OCI-LY1 (cell line): Measurements from ENCODE around the gene TEN1.
A peak's percentile ranks its signal among the peaks of the same experiment; 100 is the strongest.

Experiments
- H2AFZ ChIP-seq: fragments of 200-600 bp; sonication (generic), shearing (Covaris generic); 2 replicates; pipeline ENCODE4 v1.6.0; 2014; ENCODE audit warnings: antibody characterized with exemption, mild to moderate bottlenecking, low read length
- H3F3A ChIP-seq: fragments of 200-600 bp; sonication (generic), shearing (Covaris generic); 2 replicates; pipeline ENCODE4 v1.6.0; 2014; ENCODE audit warnings: mild to moderate bottlenecking, antibody characterized with exemption, low read length, moderate library complexity; ENCODE audit not compliant: insufficient read depth
- H3K27ac ChIP-seq: fragments of 200-600 bp; sonication (generic); 2 replicates; pipeline ENCODE4 v1.5.1; 2014; ENCODE audit warnings: low read length, mixed run types, mild to moderate bottlenecking, low read depth; ENCODE audit not compliant: poor library complexity, severe bottlenecking
- H3K27me3 ChIP-seq: fragments of 200-600 bp; sonication (generic); 2 replicates; pipeline ENCODE4 v1.6.0; 2014; ENCODE audit warnings: antibody characterized with exemption, mild to moderate bottlenecking, low read length, moderate library complexity; ENCODE audit not compliant: insufficient read depth
- H3K36me3 ChIP-seq: fragments of 200-600 bp; sonication (generic); 2 replicates; pipeline ENCODE4 v1.6.1; 2014; ENCODE audit warnings: mild to moderate bottlenecking, antibody characterized with exemption, low read length, moderate library complexity, mixed read lengths; ENCODE audit not compliant: insufficient read depth
- H3K4me1 ChIP-seq: fragments of 200-600 bp; sonication (generic); 2 replicates; pipeline ENCODE4 v1.5.1; 2014; ENCODE audit warnings: mild to moderate bottlenecking, low read length, moderate library complexity; ENCODE audit not compliant: insufficient read depth, severe bottlenecking
- H3K4me2 ChIP-seq: fragments of 200-600 bp; sonication (generic), shearing (Covaris generic); 2 replicates; pipeline ENCODE4 v1.6.1; 2014; ENCODE audit warnings: low read length
- H3K4me3 ChIP-seq: fragments of 200-600 bp; sonication (generic); 2 replicates; pipeline ENCODE4 v1.5.1; 2014; ENCODE audit warnings: low read length, low read depth, mild to moderate bottlenecking, mixed read lengths; ENCODE audit not compliant: poor library complexity, severe bottlenecking
- H3K79me2 ChIP-seq: fragments of 200-600 bp; shearing (Covaris generic); 2 replicates; pipeline ENCODE4 v1.6.1; 2016; ENCODE audit warnings: mixed run types, low read length, mixed read lengths; ENCODE audit not compliant: insufficient read depth
- H3K9ac ChIP-seq: fragments of 200-600 bp; sonication (generic), shearing (Covaris generic); 2 replicates; pipeline ENCODE4 v1.6.1; 2014; ENCODE audit warnings: mild to moderate bottlenecking, low read length, mixed read lengths
- H3K9me2 ChIP-seq: fragments of 200-600 bp; sonication (generic), shearing (Covaris generic); 2 replicates; pipeline ENCODE4 v1.6.1; 2014; ENCODE audit warnings: low read depth, mild to moderate bottlenecking, low read length, mixed read lengths
- H3K9me3 ChIP-seq: fragments of 200-600 bp; shearing (Covaris generic); 2 replicates; pipeline ENCODE4 v1.6.1; 2014; ENCODE audit warnings: low read length, mixed read lengths
- H4K20me1 ChIP-seq: fragments of 200-600 bp; sonication (generic), shearing (Covaris generic); 2 replicates; pipeline ENCODE4 v1.6.0; 2016; ENCODE audit warnings: mild to moderate bottlenecking, low read length; ENCODE audit not compliant: insufficient read depth
- CTCF ChIP-seq: fragments of 200-600 bp; sonication (generic), shearing (Covaris generic); IDR thresholded peaks from 2 replicates; pipeline ENCODE4 v1.5.1; 2017; ENCODE audit warnings: mild to moderate bottlenecking, antibody characterized with exemption, low read length, moderate library complexity, mixed read lengths
- EZH2 ChIP-seq: fragments of 200-600 bp; sonication (generic), shearing (Covaris generic); IDR thresholded peaks from 2 replicates; pipeline ENCODE4 v1.8.0; 2017; ENCODE audit warnings: borderline replicate concordance, mixed run types, mild to moderate bottlenecking, antibody characterized with exemption, low read length, moderate library complexity, mixed read lengths

Gene TEN1

GRCh38 chr17:75941442-75941819 lies 37.6 kb upstream of the TEN1 start:
- Histone ChIP-seq H4K20me1 (no peaks in the 10 kb centered on the region), H3K27ac (no peak overlapping the region)

GRCh38 chr17:75942473-75942872 lies 36.6 kb upstream of the TEN1 start:
- TF ChIP-seq EZH2: no peak
- no peak for TF ChIP-seq CTCF
- no peak overlapping the region for H3K9ac ChIP-seq
- no peaks in the 10 kb centered on the region for H3K9me2 ChIP-seq
- H3K79me2 ChIP-seq: no peaks in the 10 kb centered on the region
- no peak overlapping the region for H2AFZ ChIP-seq
- peaks cover 14% of the 10 kb centered on the region; the same call in 1 of the 2 replicates for H3K36me3 ChIP-seq
- H3F3A ChIP-seq: 0 out of 2 replicates have a peak, but pooled peaks cover 5% of the 10 kb centered on the region
- H3K4me3 ChIP-seq: no peak overlapping the region
- no peaks in the 10 kb centered on the region for H4K20me1 ChIP-seq
- no peaks in the 10 kb centered on the region for H3K27me3 ChIP-seq
- no peak overlapping the region for H3K4me2 ChIP-seq
- no peaks in the 10 kb centered on the region for H3K9me3 ChIP-seq
- H3K27ac ChIP-seq: no peak overlapping the region
- H3K4me1 ChIP-seq: peaks cover 18% of the 10 kb centered on the region

More at GRCh38 chr17:75941442-75941819, 37.6 kb upstream of the TEN1 start:
- H3F3A ChIP-seq: 0 out of 2 replicates have a peak, but pooled peaks cover 5% of the 10 kb centered on the region
- peaks cover 6% of the 10 kb centered on the region; the same call in 1 of the 2 replicates for H3K36me3 ChIP-seq
- H3K79me2 ChIP-seq: no peaks in the 10 kb centered on the region
- H3K9me2 ChIP-seq: no peaks in the 10 kb centered on the region
- H3K27me3 ChIP-seq: no peaks in the 10 kb centered on the region
- peak overlapping the region; percentile 95 for H3K4me3 ChIP-seq
- H3K9ac ChIP-seq: peak overlapping the region; percentile 97
- 0 out of 2 replicates have a peak overlapping the region, but pooled peaks have one; percentile 12 for H2AFZ ChIP-seq
- peaks cover 18% of the 10 kb centered on the region for H3K4me1 ChIP-seq
- H3K4me2 ChIP-seq: peak overlapping the region; percentile 83
- TF ChIP-seq EZH2 (no peak), CTCF (no peak)
- no peaks in the 10 kb centered on the region for H3K9me3 ChIP-seq

- H3K4me3 ChIP-seq: no peak overlapping the region
- H4K20me1 ChIP-seq: no peaks in the 10 kb centered on the region
- no peaks in the 10 kb centered on the region for H3K27me3 ChIP-seq
- no peaks in the 10 kb centered on the region for H3K79me2 ChIP-seq
- no peak overlapping the region for H3K4me2 ChIP-seq
- peaks cover 22% of the 10 kb centered on the region for H3K36me3 ChIP-seq
- H3F3A ChIP-seq: 0 out of 2 replicates have a peak, but pooled peaks cover 5% of the 10 kb centered on the region
- TF ChIP-seq CTCF (no peak), EZH2 (no peak)
- no peaks in the 10 kb centered on the region for H3K9me2 ChIP-seq
- H3K9me3 ChIP-seq: no peaks in the 10 kb centered on the region
- no peak overlapping the region for H3K27ac ChIP-seq
- no peak overlapping the region for H3K9ac ChIP-seq
- H3K4me1 ChIP-seq: peaks cover 14% of the 10 kb centered on the region
- H2AFZ ChIP-seq: no peak overlapping the region
These were observed 35.5 kb upstream of the TEN1 start for GRCh38 chr17:75943491-75943890.
